IMR-90 (cell line): ENCODE data around the gene GLIS1. TPM values are rescaled to one million over a fixed set of nuclear protein-coding genes. Genes with fewer than 3 reads are reported as not detected.
A peak's percentile ranks its signal among the peaks of the same experiment; 100 is the strongest.

Experiments used
- ATAC-seq: fragments of 200-7000 bp; cut with Tn5 transposase; 2 replicates; pipeline ENCODE4 v1.9.1; 2020; ENCODE audit warnings: low read depth, mild to moderate bottlenecking, moderate library complexity
- BruUV-seq: library from RNA; stranded (reverse); fragments of 400-500 nt; replicated peaks from 2 replicates; lab custom pipeline; 2021; lab: Mats Ljungman, UMichigan
- CTCF ChIA-PET: fragments of 300-600 bp; formaldehyde crosslinking; extraction: SDS; loops from one replicate; lab custom pipeline; 2021; ENCODE audit warnings: antibody characterized with exemption; lab: Yijun Ruan, JAX
- POLR2A ChIA-PET: fragments of 300-600 bp; sonication (Branson Sonifier 250); formaldehyde crosslinking; loops from one replicate; lab custom pipeline; 2022; ENCODE audit warnings: antibody characterized with exemption; ENCODE audit not compliant: unreplicated experiment; lab: Charles Lee
- DNase-seq: peaks from one replicate; pipeline ENCODE4 v3.0.0; 2013
- H2AFZ ChIP-seq: replicated peaks from 2 replicates; pipeline ENCODE3; 2013; ENCODE audit warnings: low read length, mild to moderate bottlenecking; ENCODE audit not compliant: poor library complexity
- H2AK5ac ChIP-seq: 2 replicates; pipeline ENCODE4 v1.6.1; 2013; ENCODE audit warnings: low read depth, low read length, inconsistent platforms
- H2AK9ac ChIP-seq: replicated peaks from 2 replicates; pipeline ENCODE3; 2013; ENCODE audit warnings: mild to moderate bottlenecking, low read depth, low read length, moderate library complexity; ENCODE audit not compliant: poor library complexity
- H2BK120ac ChIP-seq: 2 replicates; pipeline ENCODE4 v1.6.1; 2013; ENCODE audit warnings: low read depth, low read length, inconsistent platforms
- H2BK15ac ChIP-seq: 3 replicates; pipeline ENCODE4 v1.6.1; 2013; ENCODE audit warnings: low read depth, low read length, inconsistent platforms
- H2BK20ac ChIP-seq: 2 replicates; pipeline ENCODE4 v1.6.1; 2013; ENCODE audit warnings: low read depth, mild to moderate bottlenecking, inconsistent platforms, low read length, moderate library complexity
- H2BK5ac ChIP-seq: 2 replicates; pipeline ENCODE4 v1.6.1; 2013; ENCODE audit warnings: mild to moderate bottlenecking, low read depth, low read length, inconsistent platforms; ENCODE audit not compliant: poor library complexity, severe bottlenecking
- H3K14ac ChIP-seq: replicated peaks from 2 replicates; pipeline ENCODE4 v1.6.1; 2013; ENCODE audit warnings: low read depth, low read length, inconsistent platforms
- H3K18ac ChIP-seq: 2 replicates; pipeline ENCODE4 v1.6.1; 2013; ENCODE audit warnings: low read depth, low read length, control low read depth
- H3K23ac ChIP-seq: 2 replicates; pipeline ENCODE4 v1.6.1; 2013; ENCODE audit warnings: low read depth, low read length, inconsistent platforms
- H3K27ac ChIP-seq: 2 replicates; pipeline ENCODE4 v1.5.1; 2013; ENCODE audit warnings: mild to moderate bottlenecking, control low read depth, low read length; ENCODE audit not compliant: insufficient read depth
- H3K27me3 ChIP-seq: 2 replicates; pipeline ENCODE4 v1.6.1; 2013; ENCODE audit warnings: low read length; ENCODE audit not compliant: control insufficient read depth, insufficient read depth
- H3K36me3 ChIP-seq: 2 replicates; pipeline ENCODE4 v1.6.1; 2013; ENCODE audit warnings: low read length, mixed read lengths; ENCODE audit not compliant: control insufficient read depth, insufficient read depth
- H3K4ac ChIP-seq: 2 replicates; pipeline ENCODE4 v1.6.1; 2013; ENCODE audit warnings: low read depth, low read length, inconsistent platforms
- H3K4me1 ChIP-seq: 2 replicates; pipeline ENCODE4 v1.6.1; 2013; ENCODE audit warnings: low read length, mixed read lengths; ENCODE audit not compliant: control insufficient read depth, insufficient read depth
- H3K4me2 ChIP-seq: 2 replicates; pipeline ENCODE4 v1.6.1; 2013; ENCODE audit warnings: low read depth, mild to moderate bottlenecking, control low read depth, low read length, moderate library complexity
- H3K4me3 ChIP-seq: 2 replicates; pipeline ENCODE4 v1.5.1; 2013; ENCODE audit warnings: low read depth, mild to moderate bottlenecking, control low read depth, low read length, moderate library complexity; ENCODE audit not compliant: insufficient read depth
- H3K56ac ChIP-seq: 2 replicates; pipeline ENCODE4 v1.6.1; 2013; ENCODE audit warnings: low read length, inconsistent platforms; ENCODE audit not compliant: insufficient read depth; ENCODE audit errors: extremely low read depth
- H3K79me1 ChIP-seq, 2 experiments: 2 replicates each; pipeline ENCODE4 v1.6.1; 2013; ENCODE audit warnings: low read length in 2 of 2, inconsistent platforms in 1 of 2, low read depth in 1 of 2
- H3K9ac ChIP-seq: 2 replicates; pipeline ENCODE4 v1.6.1; 2013; ENCODE audit warnings: low read depth, low read length, control low read depth
- H3K9me1 ChIP-seq: 2 replicates; pipeline ENCODE4 v1.6.1; 2013; ENCODE audit warnings: low read length, inconsistent platforms; ENCODE audit not compliant: insufficient read depth
- H3K9me3 ChIP-seq: 2 replicates; pipeline ENCODE4 v1.6.1; 2013; ENCODE audit warnings: low read length; ENCODE audit not compliant: control insufficient read depth, insufficient read depth
- H4K20me1 ChIP-seq: 2 replicates; pipeline ENCODE4 v1.6.1; 2013; ENCODE audit warnings: low read length, inconsistent platforms; ENCODE audit not compliant: insufficient read depth
- H4K5ac ChIP-seq: 2 replicates; pipeline ENCODE4 v1.6.1; 2013; ENCODE audit warnings: mild to moderate bottlenecking, low read depth, low read length, control low read depth
- H4K8ac ChIP-seq, 2 experiments: 2 replicates each; pipeline ENCODE4 v1.6.1; 2013; ENCODE audit warnings: low read depth in 2 of 2, low read length in 2 of 2, control low read depth in 1 of 2, inconsistent platforms in 1 of 2
- H4K91ac ChIP-seq: 2 replicates; pipeline ENCODE4 v1.6.1; 2013; ENCODE audit warnings: low read depth, low read length, inconsistent platforms; ENCODE audit not compliant: insufficient read depth
- CHD1 ChIP-seq: IDR thresholded peaks from 2 replicates; pipeline ENCODE4 v1.6.1; 2012; ENCODE audit warnings: low read depth, low read length, improper control_type of control experiment
- MXI1 ChIP-seq: IDR thresholded peaks from 2 replicates; pipeline ENCODE4 v1.6.1; 2012; ENCODE audit warnings: low read depth, mild to moderate bottlenecking, low read length, moderate library complexity, borderline replicate concordance
- POLR2A ChIP-seq: IDR thresholded peaks from 2 replicates; pipeline ENCODE4 v1.6.1; 2012; ENCODE audit warnings: mild to moderate bottlenecking, low read depth, low read length
- SMC3 ChIP-seq: fragments of 150-350 bp; IDR thresholded peaks from 2 replicates; pipeline ENCODE4 v1.6.1; 2016; ENCODE audit warnings: low read depth, mild to moderate bottlenecking, antibody characterized with exemption, low read length, moderate library complexity
- WGBS, 2 experiments: methylation state at CpG; one replicate each; pipeline versions ENCODE4 v1.1.5 to v1.1.7; 2013; ENCODE audit warnings: missing lambda C conversion rate in 2 of 2; ENCODE audit not compliant: insufficient read length in 1 of 2; ENCODE audit errors: extremely low coverage in 2 of 2; 5-methylcytosine and 5-hydroxymethylcytosine counted together
- dilution Hi-C: fragments of 300-500 bp; cut with HindIII; formaldehyde crosslinking; loops from one replicate; pipeline ENCODE4 v1.14.3; 2018; ENCODE audit warnings: low sequenced_read_pairs; ENCODE audit not compliant: unreplicated experiment
- in situ Hi-C: fragments of 300-500 bp; cut with MboI; formaldehyde crosslinking; loops from 3 replicates; pipeline ENCODE4 v1.14.3; 2019; ENCODE audit warnings: low sequenced_read_pairs, inconsistent platforms, mixed read lengths
- intact Hi-C: fragments of 100-400 bp; cut with micrococcal nuclease; formaldehyde crosslinking; loops from 2 replicates; pipeline ENCODE4 v1.10.0; 2022
- polyA plus RNA-seq, 3 experiments: library from polyadenylated mRNA; depleted of rRNA; stranded (reverse); fragments of >200 nt; gene quantifications; 2 replicates each; pipeline ENCODE4 v1.2.3, GENCODE V29; 2012; ENCODE audit warnings: low replicate concordance in 1 of 3
- total RNA-seq: library from RNA; depleted of rRNA; stranded (reverse); fragments of >200 nt; gene quantifications from 2 replicates; pipeline ENCODE4 v1.2.3, GENCODE V29; 2012
- TF ChIP-seq, protein P1 (sequence below): fragments of 150-350 bp; IDR thresholded peaks from 2 replicates; pipeline ENCODE4 v1.6.1; 2017; ENCODE audit warnings: mild to moderate bottlenecking, antibody characterized with exemption, low read length, low read depth

Gene GLIS1
- total and polyA plus RNA-seq, 2 of the 4 experiments (the other 2 are of a cell fraction) = 0.18 to 2.3 TPM

DNA sequence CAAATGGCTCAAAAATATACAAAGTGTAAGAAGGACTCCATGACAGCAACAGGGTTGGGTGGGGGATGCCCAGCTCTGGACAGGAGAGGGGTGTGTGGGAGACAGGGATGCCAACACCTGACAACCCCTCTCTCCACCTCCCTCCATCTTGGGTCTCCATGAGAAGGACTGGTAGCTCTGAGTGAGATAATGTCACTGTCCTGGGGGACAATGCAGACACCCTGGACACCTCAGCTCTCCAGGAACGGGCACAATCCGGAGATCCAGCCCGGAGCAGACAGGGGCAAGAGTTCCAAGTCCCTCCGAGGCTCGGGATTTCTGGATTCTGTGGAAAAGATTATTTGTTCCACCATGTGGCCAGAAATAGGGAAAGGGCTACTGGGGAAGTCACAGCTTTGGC lies 122.5 kb downstream of the GLIS1 start:
- Histone ChIP-seq H3K9ac (no peak overlapping the region), H3K9me3 (peaks cover 3% of the 10 kb centered on the region), H3K4me1 (peaks cover 11% of the 10 kb centered on the region), H2BK20ac (no peak overlapping the region), H3K27ac (no peak overlapping the region), H4K20me1 (peaks cover 39% of the 10 kb centered on the region), H3K4me3 (no peak overlapping the region), H2BK5ac (no peak overlapping the region), H3K14ac (no peak overlapping the region), H3K4me2 (no peak overlapping the region), H4K91ac (no peak overlapping the region), H3K27me3 (no peaks in the 10 kb centered on the region), H3K4ac (peak overlapping the region; percentile 22; the same call in 1 of the 2 replicates), H2AFZ (no peak overlapping the region), H3K36me3 (no peaks in the 10 kb centered on the region), H3K56ac (no peak overlapping the region), H2AK5ac (peak overlapping the region; percentile 17; the same call in 1 of the 2 replicates), H2BK15ac (no peak overlapping the region), H3K9me1 (peaks cover 27% of the 10 kb centered on the region; the same call in 1 of the 2 replicates), H2AK9ac (no peak overlapping the region), H3K23ac (no peak overlapping the region), H3K79me1 (peaks cover 0 to 20% of the 10 kb centered on the region in 2 experiments; a peak in 2 of 4 replicates), H4K5ac (no peak overlapping the region), H3K18ac (no peak overlapping the region), H4K8ac (no peak overlapping the region), H2BK120ac (no peak overlapping the region; the same call in 1 of the 2 replicates)
- no TSS peak for BruUV-seq
- ATAC-seq = no peak
- intact Hi-C loops (no loop called here), in situ Hi-C loops (no loop called here), dilution Hi-C loops (no loop called here)
- ChIA-PET POLR2A (no interaction called here), CTCF (no interaction called here)
- whole genome bisulfite sequencing, 2 experiments = no CpG with 5 or more reads among the region's 5 CpGs
- TF ChIP-seq POLR2A (no peak), MXI1 (no peak), SMC3 (no peak), CHD1 (no peak)
- TF ChIP-seq, protein P1, sequence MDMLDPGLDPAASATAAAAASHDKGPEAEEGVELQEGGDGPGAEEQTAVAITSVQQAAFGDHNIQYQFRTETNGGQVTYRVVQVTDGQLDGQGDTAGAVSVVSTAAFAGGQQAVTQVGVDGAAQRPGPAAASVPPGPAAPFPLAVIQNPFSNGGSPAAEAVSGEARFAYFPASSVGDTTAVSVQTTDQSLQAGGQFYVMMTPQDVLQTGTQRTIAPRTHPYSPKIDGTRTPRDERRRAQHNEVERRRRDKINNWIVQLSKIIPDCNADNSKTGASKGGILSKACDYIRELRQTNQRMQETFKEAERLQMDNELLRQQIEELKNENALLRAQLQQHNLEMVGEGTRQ = no peak
- no peak for DNase-seq
